HG03565 (cell line): ENCODE results near the gene SYT2.

Source experiments
- ATAC-seq: cut with Tn5 transposase; IDR thresholded peaks from one replicate; pipeline ENCODE4 v1.9.1; 2021; ENCODE audit warnings: mild to moderate bottlenecking, moderate library complexity; ENCODE audit not compliant: unreplicated experiment

The SYT2 gene

DNA sequence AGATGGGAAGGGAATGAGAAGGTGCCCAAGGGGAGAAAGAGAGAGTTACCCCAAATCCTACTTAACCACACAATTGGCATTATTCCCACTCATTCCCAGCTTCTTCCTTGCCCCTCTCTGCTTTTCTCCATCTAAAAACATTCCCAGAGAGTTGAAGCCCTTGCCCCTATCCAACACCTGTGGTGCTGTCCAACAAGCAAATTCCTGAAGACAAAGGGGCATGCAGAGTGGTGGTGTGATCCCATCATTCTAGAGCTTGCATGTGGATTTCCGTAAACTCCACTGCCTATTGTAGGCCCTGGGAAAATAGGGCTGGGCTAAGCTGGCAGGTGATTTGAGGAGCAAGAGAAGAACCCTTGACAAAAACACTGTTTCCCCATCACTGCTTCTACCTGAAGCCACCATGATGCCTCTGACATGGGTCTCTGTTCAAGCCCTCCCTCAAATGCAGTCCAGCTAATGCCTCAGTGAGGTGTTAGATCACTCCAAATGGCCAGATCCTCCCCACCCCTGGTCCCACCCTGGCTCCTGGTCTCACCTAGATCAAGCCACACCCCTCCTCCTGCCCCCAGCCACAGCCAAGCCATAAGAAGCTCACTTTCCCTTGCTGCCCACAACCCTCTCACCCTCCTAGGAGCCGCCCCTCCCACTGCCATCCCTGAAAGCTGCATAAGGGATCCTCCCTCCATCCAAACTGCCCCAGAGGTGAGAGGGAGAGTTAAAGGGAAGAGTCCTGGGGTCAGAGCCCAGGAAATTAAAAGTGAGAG is 29.5 kb downstream of the SYT2 start:
- ATAC-seq, result no peak

- ATAC-seq, result no peak
Measured at GRCh38 chr1:202679406-202680177, 30.7 kb downstream of the SYT2 start.

DNA sequence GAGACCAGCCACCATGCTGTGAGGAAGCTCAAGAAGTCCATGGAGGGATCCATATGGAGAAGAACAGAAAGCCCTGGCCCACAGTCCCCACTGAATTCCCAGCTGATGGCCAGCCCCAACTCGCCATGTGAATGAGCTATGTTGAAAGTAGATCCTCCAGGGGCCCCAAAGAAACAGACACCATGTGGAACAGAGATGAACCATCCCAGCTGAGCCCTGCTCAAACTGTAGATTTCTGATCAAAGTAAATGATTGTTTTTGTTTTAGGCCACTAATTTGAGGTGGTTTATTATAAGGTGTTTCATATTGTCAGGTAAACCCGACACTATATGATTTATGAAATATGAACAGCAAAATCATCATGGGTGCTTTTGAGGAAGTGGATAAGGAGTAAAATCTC is 32.8 kb downstream of the SYT2 start:
- no peak for ATAC-seq

DNA sequence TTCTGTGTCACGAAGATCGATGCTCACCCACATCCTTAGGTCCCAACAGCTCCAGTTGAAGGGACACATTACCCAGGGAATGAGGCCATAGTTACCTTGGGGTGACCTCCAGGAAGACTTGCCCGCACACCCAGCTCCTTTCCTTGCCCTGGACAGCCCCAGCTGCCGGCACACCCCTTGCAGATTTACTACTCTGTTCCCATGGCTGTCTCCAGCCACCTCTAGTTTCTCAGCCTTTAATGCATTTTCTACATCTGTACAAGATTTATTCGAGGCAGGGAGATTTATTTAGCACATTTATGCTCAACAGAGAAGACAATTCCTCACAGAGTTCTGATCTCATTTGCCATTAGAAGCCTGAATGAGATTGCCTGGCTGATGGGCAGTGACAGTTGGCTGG is 36.7 kb downstream of the SYT2 start:
- no peak for ATAC-seq

DNA sequence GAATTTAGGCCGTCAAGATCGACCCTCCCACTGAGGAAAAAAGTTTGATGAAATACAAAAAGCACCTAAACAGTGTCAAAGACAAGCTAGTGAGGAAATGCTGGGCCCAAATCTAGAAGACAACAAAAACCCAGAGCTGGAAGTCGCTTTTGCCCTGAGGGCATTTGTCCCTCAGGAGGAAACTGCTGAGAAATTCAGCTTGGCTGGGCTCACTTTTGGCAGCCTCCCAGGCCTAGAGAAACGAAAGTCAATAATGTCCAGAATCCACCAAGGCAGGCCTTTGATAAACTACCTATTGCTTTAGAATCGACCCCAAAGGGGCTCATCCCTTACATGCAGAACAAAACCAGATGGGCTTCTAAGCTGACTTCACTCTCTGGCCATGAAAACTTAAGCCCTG is 38.9 kb downstream of the SYT2 start:
- ATAC-seq, result no peak

DNA sequence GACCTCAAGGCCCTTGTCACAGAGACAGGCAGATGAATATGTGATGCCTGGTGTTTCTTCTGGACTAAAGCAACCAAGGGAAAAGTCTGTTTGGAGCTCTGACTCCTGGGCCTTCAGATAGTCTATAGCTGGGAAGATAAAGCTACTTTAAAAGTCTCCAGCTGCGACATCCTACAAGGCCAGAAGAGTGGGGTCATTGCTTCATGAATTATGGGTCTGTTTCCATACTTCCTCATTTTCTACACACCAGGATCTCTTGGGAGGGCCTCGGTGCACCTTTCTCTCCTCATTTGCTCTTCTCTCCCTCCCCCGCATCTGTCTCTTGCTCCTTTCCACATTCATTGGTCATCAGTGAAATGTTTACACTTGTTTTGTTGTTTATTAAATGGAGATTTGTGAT is 44.8 kb downstream of the SYT2 start:
- no peak for ATAC-seq

DNA sequence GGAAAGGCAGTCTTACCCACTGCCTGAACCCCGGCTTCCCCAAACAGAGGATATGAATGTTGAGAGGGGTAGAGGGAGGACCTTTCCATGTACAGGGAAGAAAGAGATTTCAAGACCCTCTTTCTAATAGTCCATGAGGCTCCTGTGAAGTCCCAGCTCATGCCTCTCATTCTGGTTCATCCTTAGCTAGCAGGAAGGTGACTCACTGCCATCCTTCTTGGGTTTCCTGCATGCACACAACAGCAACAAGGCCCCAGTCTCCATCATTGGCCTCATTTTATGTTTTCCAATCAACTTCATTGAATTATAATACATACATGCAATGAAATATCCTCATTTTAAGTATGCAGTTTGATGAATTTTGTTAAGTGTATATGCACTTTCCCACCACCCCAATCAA is 46.2 kb downstream of the SYT2 start:
- ATAC-seq, result no peak

DNA sequence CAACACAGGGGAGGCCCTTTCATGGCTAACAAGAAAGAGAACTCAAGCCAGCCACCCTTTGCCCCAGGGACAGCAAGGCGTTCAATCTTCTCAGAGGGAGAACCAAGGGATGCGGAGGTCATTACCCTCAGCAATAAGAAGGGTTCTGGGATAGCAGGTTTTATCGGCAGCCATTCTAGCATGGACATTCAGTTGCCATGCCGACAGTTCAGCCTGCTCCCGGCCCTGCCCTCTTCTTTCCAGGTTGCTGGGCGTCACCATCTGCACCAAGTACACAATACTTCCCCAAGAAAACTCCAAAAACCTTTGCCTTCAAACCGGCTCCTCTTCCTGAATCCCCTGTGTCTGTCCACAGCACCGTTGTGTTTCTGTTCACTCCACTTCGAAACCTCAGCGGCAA is 47.1 kb downstream of the SYT2 start:
- ATAC-seq, result no peak

GRCh38 chr1:202662081-202662480 is 48.2 kb downstream of the SYT2 start:
- no peak for ATAC-seq

DNA sequence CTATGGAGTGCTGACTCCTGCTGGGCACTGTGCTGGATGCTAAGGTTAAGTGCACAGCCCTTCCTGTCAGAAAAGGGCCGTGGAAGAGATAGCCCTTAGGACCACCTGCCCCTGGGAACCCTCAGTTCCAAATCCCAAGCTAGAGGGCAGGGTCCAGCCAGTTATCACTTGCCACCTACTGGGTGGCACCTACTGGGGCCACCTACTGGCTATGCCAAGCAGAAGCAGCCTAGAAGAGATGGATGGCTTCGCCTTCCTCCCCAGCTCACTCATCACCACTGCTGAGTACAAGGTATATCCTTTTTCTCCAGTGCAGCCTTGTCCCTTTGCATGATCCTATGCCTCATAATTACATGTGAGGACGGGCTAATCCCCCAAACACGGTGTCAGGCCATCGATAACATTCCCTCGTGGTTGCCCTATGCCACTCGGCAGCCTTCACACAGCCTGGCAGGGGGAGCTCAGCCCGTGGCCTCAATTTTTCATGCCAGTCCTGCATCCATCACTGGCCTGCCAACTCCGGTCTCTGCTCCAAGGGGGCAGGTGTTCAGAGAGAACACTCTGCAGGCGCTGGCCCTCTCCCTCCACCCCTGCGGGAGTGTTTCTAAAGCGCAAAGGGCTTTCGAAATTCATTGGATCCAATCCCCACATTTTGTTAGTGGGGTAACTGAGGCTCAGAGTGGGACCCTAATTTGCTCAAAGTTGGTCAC is 49.0 kb downstream of the SYT2 start:
- ATAC-seq, result no peak

- no peak for ATAC-seq
Measured at GRCh38 chr1:202659974-202660373, 50.3 kb downstream of the SYT2 start.

DNA sequence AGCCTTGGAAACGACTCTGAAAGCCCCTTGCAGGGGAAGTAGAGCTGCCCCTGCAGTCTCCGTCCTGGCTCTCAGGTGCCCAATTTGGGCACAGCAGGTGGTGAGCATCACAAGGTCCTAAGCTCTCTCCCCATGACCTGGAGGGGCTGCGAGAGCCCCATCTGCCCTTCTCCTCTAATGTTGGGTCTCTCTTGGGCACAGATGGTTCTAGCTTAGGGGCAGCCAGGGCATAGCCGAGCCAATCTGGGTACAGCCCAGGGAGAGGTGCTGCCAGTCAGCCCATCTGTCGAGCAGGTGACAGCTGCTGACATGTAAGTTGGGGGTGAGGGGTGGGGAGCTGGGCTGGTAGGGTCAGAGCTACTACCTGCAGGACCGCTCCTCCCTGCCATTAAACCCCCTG is 50.7 kb downstream of the SYT2 start:
- no peak for ATAC-seq

DNA sequence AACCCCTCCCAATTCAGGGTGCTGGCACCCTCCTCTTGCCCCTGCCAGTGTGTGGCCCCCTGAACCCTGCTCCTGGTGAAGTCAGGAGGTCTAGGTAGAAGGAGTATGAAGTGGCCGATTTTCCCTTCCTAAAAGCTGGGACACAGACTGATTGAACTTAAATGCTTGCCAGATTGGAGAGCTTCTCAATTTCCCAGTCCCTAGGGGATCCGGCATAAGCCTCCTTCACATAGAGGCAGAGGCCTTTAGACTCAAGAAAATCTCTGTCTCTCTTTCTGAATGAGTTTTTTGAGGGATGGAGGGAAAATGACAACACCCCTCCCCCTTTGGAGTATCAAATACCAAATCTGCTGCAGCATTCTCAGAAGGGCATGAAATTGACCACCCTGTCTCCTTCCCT is 51.5 kb downstream of the SYT2 start:
- ATAC-seq, result no peak

- no peak for ATAC-seq
Measured at GRCh38 chr1:202658251-202658759, 51.9 kb downstream of the SYT2 start.

GRCh38 chr1:202656951-202657646 is 53.2 kb downstream of the SYT2 start:
- ATAC-seq, result no peak

DNA sequence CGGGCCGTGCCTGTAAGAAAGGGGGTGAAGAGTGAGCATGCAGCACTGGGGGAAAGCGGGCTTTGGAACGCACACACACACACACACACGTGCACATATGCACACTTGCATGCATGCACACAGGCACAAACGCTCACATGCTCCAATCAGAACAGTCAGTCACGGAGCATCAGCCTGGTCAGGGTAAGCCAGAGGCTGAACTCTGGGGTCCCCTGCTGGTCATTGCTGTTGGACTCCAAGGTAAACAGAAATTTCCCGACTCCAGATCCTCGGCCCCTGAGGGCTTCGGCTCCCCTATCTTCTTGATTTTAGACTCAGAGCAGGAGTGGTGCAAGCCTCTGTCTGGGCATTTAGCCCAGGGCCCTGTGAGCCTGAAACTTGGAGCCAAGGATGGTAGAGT is 54.2 kb downstream of the SYT2 start:
- ATAC-seq, result no peak

- no peak for ATAC-seq
Measured at GRCh38 chr1:202654079-202654478, 56.2 kb downstream of the SYT2 start.

DNA sequence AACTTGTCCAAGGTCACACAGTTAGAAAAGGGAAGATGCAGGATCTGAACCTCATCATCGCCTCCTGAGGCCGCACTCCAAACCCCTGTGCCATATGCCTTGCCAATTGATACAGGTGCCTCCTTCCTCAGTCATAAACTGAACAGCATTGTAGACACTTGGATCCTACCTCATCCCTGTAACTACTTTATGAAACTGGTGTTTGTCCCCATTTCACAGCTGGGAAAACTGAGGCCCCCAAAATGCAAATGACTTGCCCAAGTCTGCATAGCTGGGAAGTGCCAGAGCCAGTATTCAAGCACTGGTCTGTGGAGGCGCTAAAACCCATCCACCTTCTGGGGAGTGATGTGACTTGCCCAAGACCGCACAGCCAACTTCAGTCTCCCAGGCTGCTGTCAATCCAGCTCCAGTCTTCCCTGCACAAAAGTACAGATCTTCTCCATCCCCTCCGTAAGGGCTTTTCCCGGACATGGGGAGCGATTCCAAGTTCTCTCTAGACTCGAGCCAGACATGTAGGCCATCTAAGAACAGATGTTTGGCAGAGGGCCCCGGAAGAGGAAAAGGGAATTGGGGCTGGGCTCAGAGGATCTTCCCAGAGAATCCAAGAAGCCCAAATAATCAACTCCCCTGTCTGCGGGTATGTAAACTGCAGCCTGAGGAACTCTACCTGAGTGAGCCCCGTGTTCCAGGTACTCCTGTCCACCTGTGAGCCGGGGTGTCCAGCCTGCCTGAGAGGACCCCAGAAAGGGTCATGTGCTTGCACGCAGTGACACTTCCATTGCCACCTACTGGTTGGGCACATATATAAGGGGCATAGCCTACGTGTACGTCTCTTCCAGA is 60.5 kb downstream of the SYT2 start:
- ATAC-seq, result no peak

GRCh38 chr1:202648605-202649226 is 61.5 kb downstream of the SYT2 start:
- no peak for ATAC-seq

GRCh38 chr1:202645097-202645476 is 65.2 kb downstream of the SYT2 start:
- no peak for ATAC-seq
